MCF 10A (cell line): Measurements from ENCODE around the gene CFAP52. TPM values are rescaled to one million over a fixed set of nuclear protein-coding genes. Genes with fewer than 3 reads are reported as not detected.
"Not testable (repeated sequence)": the region's sequence is repeated elsewhere in the genome, so short reads cannot be mapped to it uniquely, and the experiment has no call there.

Source experiments
- BruUV-seq: library from RNA; stranded (reverse); fragments of 400-500 nt; replicated peaks from 2 replicates; lab custom pipeline; 2021; lab: Mats Ljungman, UMichigan
- CTCF ChIA-PET: fragments of 300-600 bp; sonication (Branson Sonifier 250); formaldehyde crosslinking; extraction: SDS; loops from one replicate; lab custom pipeline; 2021; ENCODE audit warnings: antibody characterized with exemption, inconsistent platforms; lab: Yijun Ruan, JAX
- POLR2A ChIA-PET: fragments of 300-600, 350-650 bp; sonication (Branson Sonifier 250); formaldehyde crosslinking; extraction: SDS; loops from one replicate; lab custom pipeline; 2020; ENCODE audit warnings: antibody characterized with exemption, inconsistent platforms; lab: Yijun Ruan, JAX
- DNase-seq: peaks from one replicate; pipeline ENCODE4 v3.0.0-alpha.2; 2018; ENCODE audit not compliant: unreplicated experiment
- H3K27ac Mint-ChIP-seq: one replicate; pipeline ENCODE4 v1.8.0; 2022; ENCODE audit warnings: mild to moderate bottlenecking, low read depth, mixed read lengths; ENCODE audit not compliant: unreplicated experiment
- H3K27me3 Mint-ChIP-seq: one replicate; pipeline ENCODE4 v1.8.0; 2022; ENCODE audit warnings: mixed read lengths; ENCODE audit not compliant: insufficient read depth, unreplicated experiment
- H3K36me3 Mint-ChIP-seq: one replicate; pipeline ENCODE4 v1.8.0; 2022; ENCODE audit warnings: mild to moderate bottlenecking, moderate library complexity, mixed read lengths; ENCODE audit not compliant: insufficient read depth, unreplicated experiment
- H3K4me1 Mint-ChIP-seq: one replicate; pipeline ENCODE4 v1.8.0; 2022; ENCODE audit warnings: mixed read lengths; ENCODE audit not compliant: insufficient read depth, unreplicated experiment
- H3K4me3 Mint-ChIP-seq: one replicate; pipeline ENCODE4 v1.8.0; 2022; ENCODE audit warnings: mild to moderate bottlenecking, moderate library complexity, mixed read lengths; ENCODE audit not compliant: unreplicated experiment
- H3K9me3 Mint-ChIP-seq: one replicate; pipeline ENCODE4 v1.8.0; 2022; ENCODE audit warnings: mixed read lengths; ENCODE audit not compliant: unreplicated experiment
- intact Hi-C: fragments of 100-400 bp; cut with micrococcal nuclease; formaldehyde crosslinking; loops from 2 replicates; pipeline ENCODE4 v1.14.1; 2022
- total RNA-seq: library from RNA; stranded (reverse); gene quantifications from 2 replicates; pipeline ENCODE4 v1.2.3, GENCODE V29; 2022
- TF ChIP-seq, protein P1 (sequence below): fragments of 200-600 bp; IDR thresholded peaks from one replicate; pipeline ENCODE4 v1.8.0; 2022; ENCODE audit warnings: antibody characterized with exemption, mild to moderate bottlenecking; ENCODE audit not compliant: unreplicated experiment

CFAP52 gene
- total RNA-seq, 1 experiment from 2014 or later = not detected

DNA sequence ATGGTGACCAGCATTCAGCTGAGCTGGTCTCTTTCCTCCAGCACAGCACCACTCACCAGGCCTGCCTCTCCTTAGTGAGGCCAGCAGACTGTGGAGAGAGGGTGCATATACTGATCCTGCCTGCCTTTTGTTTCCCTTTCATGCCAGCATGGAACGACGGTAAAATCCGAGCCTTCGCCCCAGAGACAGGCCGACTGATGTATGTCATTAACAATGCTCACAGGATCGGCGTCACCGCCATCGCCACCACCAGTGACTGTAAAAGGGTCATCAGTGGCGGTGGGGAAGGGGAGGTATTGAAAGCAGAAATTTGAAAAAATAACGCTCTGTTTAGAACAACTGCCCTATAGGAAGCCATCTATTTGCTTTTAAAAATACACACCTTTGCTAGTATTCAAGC lies 56.3 kb downstream of the CFAP52 start:
- Mint-ChIP-seq H3K4me1 (no peaks in the 10 kb centered on the region), H3K9me3 (no peaks in the 10 kb centered on the region), H3K4me3 (no peak overlapping the region), H3K27ac (no peak overlapping the region), H3K36me3 (no peaks in the 10 kb centered on the region), H3K27me3 (no peaks in the 10 kb centered on the region)
- TF ChIP-seq, protein P1, sequence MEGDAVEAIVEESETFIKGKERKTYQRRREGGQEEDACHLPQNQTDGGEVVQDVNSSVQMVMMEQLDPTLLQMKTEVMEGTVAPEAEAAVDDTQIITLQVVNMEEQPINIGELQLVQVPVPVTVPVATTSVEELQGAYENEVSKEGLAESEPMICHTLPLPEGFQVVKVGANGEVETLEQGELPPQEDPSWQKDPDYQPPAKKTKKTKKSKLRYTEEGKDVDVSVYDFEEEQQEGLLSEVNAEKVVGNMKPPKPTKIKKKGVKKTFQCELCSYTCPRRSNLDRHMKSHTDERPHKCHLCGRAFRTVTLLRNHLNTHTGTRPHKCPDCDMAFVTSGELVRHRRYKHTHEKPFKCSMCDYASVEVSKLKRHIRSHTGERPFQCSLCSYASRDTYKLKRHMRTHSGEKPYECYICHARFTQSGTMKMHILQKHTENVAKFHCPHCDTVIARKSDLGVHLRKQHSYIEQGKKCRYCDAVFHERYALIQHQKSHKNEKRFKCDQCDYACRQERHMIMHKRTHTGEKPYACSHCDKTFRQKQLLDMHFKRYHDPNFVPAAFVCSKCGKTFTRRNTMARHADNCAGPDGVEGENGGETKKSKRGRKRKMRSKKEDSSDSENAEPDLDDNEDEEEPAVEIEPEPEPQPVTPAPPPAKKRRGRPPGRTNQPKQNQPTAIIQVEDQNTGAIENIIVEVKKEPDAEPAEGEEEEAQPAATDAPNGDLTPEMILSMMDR = no peak
- BruUV-seq = no TSS peak
- ChIA-PET CTCF (no interaction called here), POLR2A (interaction anchor here (0.6 kb wide), 1 partner anchor 63 kb away, joined by 3 read pairs; no protein-coding TSS in a partner anchor)
- intact Hi-C loops = no loop called here
- no peak for DNase-seq

DNA sequence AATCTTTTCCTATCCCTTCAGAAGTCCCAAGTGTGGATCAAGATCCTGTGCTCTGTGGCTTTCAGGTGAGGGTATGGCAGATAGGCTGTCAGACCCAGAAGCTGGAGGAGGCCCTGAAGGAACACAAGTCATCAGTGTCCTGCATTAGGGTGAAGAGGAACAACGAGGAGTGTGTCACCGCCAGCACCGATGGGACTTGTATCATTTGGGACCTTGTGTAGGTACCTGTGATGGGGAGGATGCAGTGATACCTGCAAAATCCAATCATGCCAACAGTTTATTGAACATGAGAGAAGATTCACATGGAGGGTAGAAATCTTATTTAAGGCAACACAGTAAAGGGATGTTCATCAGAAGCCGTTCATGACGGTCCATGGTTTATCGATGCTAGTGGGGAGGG lies 58.9 kb downstream of the CFAP52 start:
- Mint-ChIP-seq H3K4me3 (no peak overlapping the region), H3K27me3 (no peaks in the 10 kb centered on the region), H3K9me3 (no peaks in the 10 kb centered on the region), H3K4me1 (no peaks in the 10 kb centered on the region), H3K36me3 (no peaks in the 10 kb centered on the region), H3K27ac (no peak overlapping the region)
- BruUV-seq = no TSS peak
- ChIA-PET POLR2A (interaction anchor here (0.7 kb wide), 1 partner anchor 22 kb away, joined by 3 read pairs; no protein-coding TSS in a partner anchor), CTCF (interaction anchor here (0.7 kb wide), 2 partner anchors 222 to 412 kb away, joined by 4 to 5 read pairs; no protein-coding TSS in a partner anchor)
- intact Hi-C loops = no loop called here
- DNase-seq = no peak
- TF ChIP-seq, protein P1 = no peak

DNA sequence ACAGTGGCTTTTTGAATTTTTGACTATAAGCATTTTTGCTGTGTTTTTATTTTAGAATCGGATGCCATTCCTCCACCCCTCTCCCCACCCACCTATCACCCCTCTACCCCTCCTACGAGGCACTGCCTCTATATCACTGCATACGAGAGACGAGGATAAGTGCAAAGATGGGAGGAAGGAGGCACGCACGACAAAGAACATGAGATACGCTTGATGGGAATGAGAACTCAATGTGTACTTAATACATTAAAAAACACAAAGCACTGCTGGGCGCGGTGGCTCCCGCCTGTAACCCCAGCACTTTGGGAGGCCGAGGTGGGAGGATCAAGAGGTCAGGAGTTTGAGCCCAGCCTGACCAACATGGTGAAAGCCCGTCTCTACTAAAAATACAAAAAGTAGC lies 60.1 kb downstream of the CFAP52 start:
- intact Hi-C loops = no loop called here
- no peak for DNase-seq
- ChIA-PET CTCF (interaction anchor here (0.6 kb wide), 1 partner anchor 90 kb away, joined by 3 read pairs; no protein-coding TSS in a partner anchor), POLR2A (no interaction called here)
- Mint-ChIP-seq H3K27ac (no peak overlapping the region), H3K4me3 (no peak overlapping the region), H3K4me1 (no peaks in the 10 kb centered on the region), H3K27me3 (no peaks in the 10 kb centered on the region), H3K9me3 (no peaks in the 10 kb centered on the region), H3K36me3 (no peaks in the 10 kb centered on the region)
- no TSS peak for BruUV-seq
- TF ChIP-seq, protein P1 = no peak

DNA sequence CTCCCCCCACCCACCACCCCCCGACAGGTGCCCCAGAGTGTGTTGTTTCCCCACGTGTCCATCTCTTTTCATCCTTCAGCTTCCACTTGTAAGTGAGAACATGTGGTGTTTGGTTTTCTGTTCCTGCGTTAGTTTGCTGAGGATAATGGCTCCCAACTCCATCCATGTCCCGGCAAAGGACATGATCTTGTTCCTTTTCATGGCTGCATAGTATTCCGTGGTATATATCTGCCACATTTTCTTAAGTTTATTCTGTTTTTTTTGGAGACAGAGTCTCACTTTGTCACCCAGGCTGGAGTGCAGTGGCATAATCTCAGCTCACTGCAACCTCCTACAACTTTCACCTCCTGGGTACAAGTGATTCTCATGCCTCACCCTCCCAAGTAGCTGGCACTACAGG lies 63.9 kb downstream of the CFAP52 start:
- H3K4me3 Mint-ChIP-seq, POLR2A ChIA-PET, BruUV-seq, H3K36me3 Mint-ChIP-seq, intact Hi-C loops, H3K27me3 Mint-ChIP-seq, H3K9me3 Mint-ChIP-seq, H3K27ac Mint-ChIP-seq, DNase-seq, H3K4me1 Mint-ChIP-seq: not testable (repeated sequence)
- CTCF ChIA-PET = interaction anchor here (0.7 kb wide), 1 partner anchor 27 kb away, joined by 3 read pairs; no protein-coding TSS in a partner anchor
